Right atrium auricular region (tissue), 2 donors: ENCODE data around the gene TERT. TPM values are rescaled to one million over a fixed set of nuclear protein-coding genes. Genes with fewer than 3 reads are reported as not detected.
A peak's percentile ranks its signal among the peaks of the same experiment; 100 is the strongest.
"Not testable (repeated sequence)": the region's sequence is repeated elsewhere in the genome, so short reads cannot be mapped to it uniquely, and the experiment has no call there.

Source experiments
- DNase-seq: peaks from one replicate; pipeline ENCODE4 v3.0.0-alpha.2; 2019; ENCODE audit warnings: low spot score
- H3K27ac ChIP-seq, 2 donors: fragments of 200-600 bp; sonication (generic); 1 replicate in 1 of 2; 2 replicates in 1 of 2; pipeline ENCODE4 v1.5.1; 2016 to 2019
- H3K27me3 ChIP-seq, 2 donors: fragments of 200-600 bp; sonication (generic); one replicate each; pipeline versions ENCODE4 v1.5.1 to v1.6.0; 2017 to 2019
- H3K36me3 ChIP-seq: fragments of 200-600 bp; sonication (generic); one replicate; pipeline ENCODE4 v1.5.1; 2016
- H3K4me1 ChIP-seq, 2 donors: fragments of 200-600 bp; sonication (generic); one replicate each; pipeline versions ENCODE4 v1.5.1 to v1.6.0; 2017 to 2019
- H3K4me3 ChIP-seq, 2 donors: fragments of 200-600 bp; sonication (generic); 1 replicate in 1 of 2; 2 replicates in 1 of 2; pipeline ENCODE4 v1.5.1; 2017 to 2019; ENCODE audit warnings: mild to moderate bottlenecking in 1 of 2, moderate library complexity in 1 of 2
- H3K9me3 ChIP-seq, 2 donors: fragments of 200-600 bp; sonication (generic); one replicate each; pipeline ENCODE4 v1.5.1; 2019
- CTCF ChIP-seq, 2 donors: fragments of 200-600 bp; sonication (generic); IDR thresholded peaks; one replicate each; pipeline ENCODE4 v1.5.1; 2019; ENCODE audit warnings: antibody characterized with exemption in 2 of 2
- total RNA-seq, 2 donors: library from RNA; depleted of rRNA; stranded (reverse); fragments of >200 nt; gene quantifications; one replicate each; pipeline ENCODE4 v1.1.0, GENCODE V29; 2016

Gene TERT
- total RNA-seq, 2 donors from 2014 or later: not detected

- peak overlapping the region; percentile 69 to 77 for H3K27ac ChIP-seq
- no peaks in the 10 kb centered on the region for H3K9me3 ChIP-seq
- peaks cover 56% of the 10 kb centered on the region for H3K36me3 ChIP-seq
- no peak for TF ChIP-seq CTCF (IDR thresholded peaks at IDR 0.05)
- H3K4me3 ChIP-seq: no peak overlapping the region
- DNase-seq: no peak
- H3K4me1 ChIP-seq: peaks cover 0 to 15% of the 10 kb centered on the region in 2 donors
- no peaks in the 10 kb centered on the region for H3K27me3 ChIP-seq
These were observed 36.3 kb upstream of the TERT start for GRCh38 chr5:1330847-1331831.

GRCh38 chr5:1330146-1330846, 35.4 kb upstream of the TERT start:
- no peak for TF ChIP-seq CTCF (IDR thresholded peaks at IDR 0.05)
- no peaks in the 10 kb centered on the region for H3K9me3 ChIP-seq
- H3K27me3 ChIP-seq: no peaks in the 10 kb centered on the region
- peak; percentile 67 for DNase-seq
- no peak overlapping the region for H3K4me3 ChIP-seq
- peak overlapping the region; percentile 69 to 77 for H3K27ac ChIP-seq
- H3K4me1 ChIP-seq: peaks cover 0 to 15% of the 10 kb centered on the region in 2 donors
- H3K36me3 ChIP-seq: peaks cover 55% of the 10 kb centered on the region

- Histone ChIP-seq H3K4me1 (peaks cover 0 to 15% of the 10 kb centered on the region in 2 donors), H3K36me3 (peaks cover 51% of the 10 kb centered on the region), H3K27me3 (no peaks in the 10 kb centered on the region), H3K27ac (peak overlapping the region in 1 of 2 donors; percentile 66), H3K9me3 (no peaks in the 10 kb centered on the region), H3K4me3 (no peak overlapping the region)
- TF ChIP-seq CTCF (IDR thresholded peaks at IDR 0.05): no peak
- DNase-seq: no peak
These were observed 34.3 kb upstream of the TERT start for GRCh38 chr5:1329111-1329579.

- not testable (repeated sequence) for H3K9me3 ChIP-seq, DNase-seq, H3K4me3 ChIP-seq, H3K27me3 ChIP-seq
- Histone ChIP-seq H3K36me3 (peaks cover 51% of the 10 kb centered on the region), H3K4me1 (peaks cover 0 to 15% of the 10 kb centered on the region in 2 donors), H3K27ac (peak overlapping the region in 1 of 2 donors; percentile 66)
These were observed 33.6 kb upstream of the TERT start for GRCh38 chr5:1328237-1329110.

GRCh38 chr5:1326901-1327756, 32.3 kb upstream of the TERT start:
- not testable (repeated sequence) for DNase-seq, H3K27me3 ChIP-seq, H3K4me3 ChIP-seq, H3K9me3 ChIP-seq
- peak overlapping the region in 1 of 2 donors; percentile 55 for H3K27ac ChIP-seq
- H3K36me3 ChIP-seq: peaks cover 53% of the 10 kb centered on the region
- peaks cover 0 to 15% of the 10 kb centered on the region in 2 donors for H3K4me1 ChIP-seq

GRCh38 chr5:1326532-1326875, 31.6 kb upstream of the TERT start:
- H3K27me3 ChIP-seq, DNase-seq, H3K9me3 ChIP-seq, H3K4me3 ChIP-seq: not testable (repeated sequence)
- Histone ChIP-seq H3K4me1 (peaks cover 0 to 15% of the 10 kb centered on the region in 2 donors), H3K36me3 (peaks cover 53% of the 10 kb centered on the region), H3K27ac (peak overlapping the region in 1 of 2 donors; percentile 55)
